Left ventricle myocardium superior (tissue), 1 donor: ENCODE results near the gene ULBP2. TPM values are rescaled to one million over a fixed set of nuclear protein-coding genes. Genes with fewer than 3 reads are reported as not detected.

Experiments
- ATAC-seq: fragments of 200-7000 bp; cut with Tn5 transposase; one replicate; pipeline ENCODE4 v1.9.1; 2020; ENCODE audit warnings: mild to moderate bottlenecking, moderate library complexity
- DNase-seq: peaks from one replicate; pipeline ENCODE4 v3.0.0-alpha.2; 2020
- intact Hi-C: fragments of 100-400 bp; cut with micrococcal nuclease; formaldehyde crosslinking; loops from one replicate; pipeline ENCODE4 v1.11.0; 2022
- long read RNA-seq: library from polyadenylated mRNA; unstranded; transcript quantifications from one replicate; pipeline ENCODE4 v2.0.0, GENCODE V29; 2021
- total RNA-seq: library from RNA; stranded (reverse); fragmentation: NEBNext Ultra II Directional; extraction: Animal tissue kit (Norgen Biotek cat#: 25700); gene quantifications from one replicate; pipeline ENCODE4 v1.2.1, GENCODE V29; 2021
- donor health status: DM: no; HTN: yes; CAD: no; lungs with severe emphysema.

The ULBP2 gene, protein sequence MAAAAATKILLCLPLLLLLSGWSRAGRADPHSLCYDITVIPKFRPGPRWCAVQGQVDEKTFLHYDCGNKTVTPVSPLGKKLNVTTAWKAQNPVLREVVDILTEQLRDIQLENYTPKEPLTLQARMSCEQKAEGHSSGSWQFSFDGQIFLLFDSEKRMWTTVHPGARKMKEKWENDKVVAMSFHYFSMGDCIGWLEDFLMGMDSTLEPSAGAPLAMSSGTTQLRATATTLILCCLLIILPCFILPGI
- 0.84 TPM for total RNA-seq
- long read RNA-seq, partial matches to known transcripts, result 1 of 4 reads
- long read RNA-seq, other reads (novel, unspliced or antisense), result 0 of 4 reads

- ATAC-seq (peak; percentile 98), DNase-seq (peak; percentile 87)
- intact Hi-C loops, result no loop called here
Observed at GRCh38 chr6:149941583-149942460, at the start of gene ULBP2. Gene ULBP2, plus strand, starts transcription at chr6:149942014. Its CDS starts 59 bp downstream, at chr6:149942073.

DNA sequence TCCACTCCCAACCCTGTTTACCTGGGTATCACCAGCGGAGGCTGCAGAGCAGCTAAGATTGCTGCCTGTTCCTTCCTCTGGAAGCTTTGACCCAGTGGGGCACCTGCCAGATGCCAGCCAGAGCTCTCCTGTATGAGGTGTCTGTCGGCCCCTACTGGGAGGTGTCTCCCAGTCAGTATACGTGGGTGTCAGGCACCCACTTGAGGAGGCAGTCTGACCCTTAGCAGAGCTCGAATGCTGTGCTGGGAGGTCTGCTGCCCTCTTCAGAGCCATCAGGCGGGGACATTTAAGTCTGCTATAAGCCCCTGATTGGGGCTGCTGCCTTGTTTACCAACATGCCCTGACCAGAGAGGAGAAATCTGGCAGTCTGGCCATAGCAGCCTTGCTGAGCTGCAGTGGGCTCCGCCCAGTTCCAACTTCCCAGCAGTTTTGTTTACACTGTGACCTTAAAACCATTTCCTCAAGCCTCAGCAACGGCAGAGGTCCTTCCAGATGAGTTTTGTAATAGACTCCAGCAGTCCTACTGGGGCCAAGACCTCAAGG is 46.7 kb upstream of the ULBP2 start:
- peak; percentile 69 for DNase-seq
- intact Hi-C loops, result no loop called here
- ATAC-seq, result peak; percentile 85

GRCh38 chr6:149895833-149896271 is 46.0 kb upstream of the ULBP2 start:
- DNase-seq, result no peak
- ATAC-seq, result peak; percentile 76
- intact Hi-C loops, result no loop called here

DNA sequence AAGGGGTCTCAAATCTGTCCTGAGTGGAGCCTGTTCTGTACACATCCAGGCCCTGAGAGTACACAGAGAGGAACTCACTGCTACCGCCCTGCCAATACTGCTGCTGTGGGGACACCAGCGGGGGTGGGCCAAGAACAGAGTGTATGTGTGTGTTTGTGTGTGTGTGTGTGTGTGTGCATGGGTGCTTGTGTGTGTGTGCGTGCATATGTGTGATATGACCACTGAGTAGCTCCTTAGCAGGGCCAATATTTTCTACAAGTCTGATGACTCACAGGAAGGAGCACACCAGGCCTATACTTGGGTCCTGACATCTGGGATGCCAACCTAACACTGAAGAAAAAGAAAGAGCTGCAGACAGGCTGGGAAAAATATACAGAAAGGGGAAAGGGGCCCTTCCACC is 45.3 kb upstream of the ULBP2 start:
- no peak for DNase-seq
- intact Hi-C loops, result no loop called here
- peak; percentile 7 for ATAC-seq

- DNase-seq, result peak; percentile 85
- intact Hi-C loops, result no loop called here
- ATAC-seq, result peak; percentile 85
Observed at GRCh38 chr6:149897015-149897697, 44.7 kb upstream of the ULBP2 start.

GRCh38 chr6:149897855-149898744 is 43.7 kb upstream of the ULBP2 start, which contains the start of gene RAET1E:
Gene RAET1E, minus strand, starts transcription at chr6:149898113. Its CDS starts 7,212 bp downstream, at chr6:149890901.
- intact Hi-C loops, result no loop called here
- ATAC-seq (no peak), DNase-seq (no peak)

- DNase-seq, result no peak
- no peak for ATAC-seq
- intact Hi-C loops, result no loop called here
Observed at GRCh38 chr6:149898966-149899365, 42.8 kb upstream of the ULBP2 start.

GRCh38 chr6:149899486-149899885 is 42.3 kb upstream of the ULBP2 start:
- no peak for DNase-seq
- intact Hi-C loops, result no loop called here

DNA sequence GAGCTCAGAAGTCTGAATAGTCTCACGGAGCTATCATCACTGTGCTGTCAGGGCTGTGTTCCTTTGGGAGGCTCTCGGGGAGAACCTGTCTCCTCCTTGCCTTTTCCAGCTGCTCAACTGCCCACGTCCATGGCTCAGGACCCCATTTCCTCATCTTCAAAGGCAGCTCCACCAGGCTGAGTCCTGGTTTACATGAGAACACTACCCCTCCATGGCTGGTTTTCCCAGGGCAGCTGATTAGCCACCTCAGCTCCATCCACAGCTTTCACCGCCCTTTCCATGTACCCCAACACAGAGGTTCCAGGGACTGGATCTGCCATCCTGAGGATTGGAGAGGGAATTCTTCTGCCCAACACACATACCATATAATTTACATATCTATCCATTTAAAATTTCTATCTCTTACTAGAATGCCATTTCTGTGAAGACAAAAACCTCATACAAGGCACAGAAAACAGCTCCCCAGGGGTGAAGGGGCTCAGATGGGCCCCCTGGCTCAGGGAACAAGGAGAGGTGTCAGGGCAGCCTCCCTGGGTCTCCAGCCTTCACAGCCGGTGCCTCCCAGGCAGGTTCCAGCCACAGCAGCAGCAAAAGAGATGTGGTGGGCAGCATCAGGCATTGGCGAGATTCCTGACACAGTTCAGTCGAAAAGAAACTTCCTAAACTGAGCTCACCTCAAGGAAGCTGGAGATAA is 41.7 kb upstream of the ULBP2 start:
- no peak for DNase-seq
- no peak for ATAC-seq
- intact Hi-C loops, result no loop called here

More at GRCh38 chr6:149899486-149899885, 42.3 kb upstream of the ULBP2 start:
- no peak for ATAC-seq

- intact Hi-C loops, result no loop called here
- DNase-seq, result no peak
- ATAC-seq, result no peak
Observed at GRCh38 chr6:149900620-149901443, 41.0 kb upstream of the ULBP2 start.

DNA sequence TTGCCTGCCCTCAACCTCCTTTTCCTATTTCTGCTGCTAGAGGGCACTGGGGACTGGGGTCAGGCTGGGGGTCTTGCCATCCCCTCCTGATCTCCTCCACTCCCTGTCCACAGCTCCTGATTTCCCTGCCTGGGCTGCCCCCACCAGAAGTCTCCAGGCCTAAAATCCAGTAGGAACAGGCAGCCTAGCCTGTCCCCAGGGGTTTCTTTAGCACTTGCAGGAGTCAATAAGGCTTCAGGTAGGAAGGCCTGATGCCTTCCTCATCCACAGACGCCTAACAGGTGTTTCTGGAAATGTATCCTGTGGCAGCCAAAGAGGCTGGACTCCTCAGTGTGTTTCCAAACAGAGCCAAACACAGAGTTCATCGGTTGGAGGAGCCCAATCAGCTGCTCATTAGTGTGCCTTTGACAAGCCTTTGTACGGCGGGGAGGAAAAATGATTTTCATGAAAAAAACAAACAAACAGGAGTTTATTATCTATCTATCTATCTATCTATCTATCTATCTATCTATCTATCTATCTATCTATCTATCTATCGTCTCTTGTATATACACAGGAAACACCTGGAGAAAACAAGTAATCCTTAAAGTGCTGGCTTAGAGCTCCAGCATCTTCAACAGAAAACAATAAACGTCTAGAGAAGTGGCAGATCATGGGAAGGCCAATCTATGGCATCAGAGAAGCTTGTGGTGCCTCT is 40.2 kb upstream of the ULBP2 start:
- ATAC-seq (no peak), DNase-seq (no peak)
- intact Hi-C loops, result no loop called here

- DNase-seq (no peak), ATAC-seq (no peak)
- intact Hi-C loops, result no loop called here
Observed at GRCh38 chr6:149903938-149904611, 37.7 kb upstream of the ULBP2 start.

GRCh38 chr6:149904661-149905370 is 37.0 kb upstream of the ULBP2 start:
- ATAC-seq, result peak; percentile 75
- peak; percentile 44 for DNase-seq

GRCh38 chr6:149905371-149905910 is 36.4 kb upstream of the ULBP2 start:
- no peak for ATAC-seq
- intact Hi-C loops, result no loop called here
- DNase-seq, result no peak

More at GRCh38 chr6:149904661-149905370, 37.0 kb upstream of the ULBP2 start:
- intact Hi-C loops, result no loop called here

- no peak for DNase-seq
- ATAC-seq, result peak; percentile 32
- intact Hi-C loops, result no loop called here
Observed at GRCh38 chr6:149905911-149906371, 35.9 kb upstream of the ULBP2 start.
